Measurements from ENCODE around the gene CHN2.

DNA sequence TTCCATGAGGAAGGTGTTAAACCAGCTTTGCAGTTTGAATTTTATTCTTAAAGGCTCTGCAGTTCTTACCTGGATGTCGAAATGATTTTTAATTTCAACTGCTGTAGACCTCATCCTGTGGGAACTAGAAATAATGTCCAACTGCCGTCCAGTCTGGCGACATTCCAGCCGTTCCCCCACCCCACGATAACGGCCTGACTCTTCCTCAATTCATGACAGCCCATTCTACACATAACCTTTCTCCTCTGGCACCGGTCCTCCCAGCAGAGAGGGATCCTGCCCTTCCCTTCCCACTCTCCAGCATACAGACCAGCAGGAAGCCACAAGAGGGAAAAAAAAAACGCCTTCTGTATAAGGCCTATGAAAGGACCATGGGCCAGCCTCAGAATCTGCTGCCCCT lies 317.3 kb downstream of the CHN2 start:
- TF ChIP-seq, protein P1, sequence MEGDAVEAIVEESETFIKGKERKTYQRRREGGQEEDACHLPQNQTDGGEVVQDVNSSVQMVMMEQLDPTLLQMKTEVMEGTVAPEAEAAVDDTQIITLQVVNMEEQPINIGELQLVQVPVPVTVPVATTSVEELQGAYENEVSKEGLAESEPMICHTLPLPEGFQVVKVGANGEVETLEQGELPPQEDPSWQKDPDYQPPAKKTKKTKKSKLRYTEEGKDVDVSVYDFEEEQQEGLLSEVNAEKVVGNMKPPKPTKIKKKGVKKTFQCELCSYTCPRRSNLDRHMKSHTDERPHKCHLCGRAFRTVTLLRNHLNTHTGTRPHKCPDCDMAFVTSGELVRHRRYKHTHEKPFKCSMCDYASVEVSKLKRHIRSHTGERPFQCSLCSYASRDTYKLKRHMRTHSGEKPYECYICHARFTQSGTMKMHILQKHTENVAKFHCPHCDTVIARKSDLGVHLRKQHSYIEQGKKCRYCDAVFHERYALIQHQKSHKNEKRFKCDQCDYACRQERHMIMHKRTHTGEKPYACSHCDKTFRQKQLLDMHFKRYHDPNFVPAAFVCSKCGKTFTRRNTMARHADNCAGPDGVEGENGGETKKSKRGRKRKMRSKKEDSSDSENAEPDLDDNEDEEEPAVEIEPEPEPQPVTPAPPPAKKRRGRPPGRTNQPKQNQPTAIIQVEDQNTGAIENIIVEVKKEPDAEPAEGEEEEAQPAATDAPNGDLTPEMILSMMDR (IDR thresholded peaks at IDR 0.05; ENCODE audit: insufficient read depth, low read length, poor library complexity, severe bottlenecking), result no peak
- no peak for TF ChIP-seq EZH2phosphoT487 (conservative IDR thresholded peaks at IDR 0.05; ENCODE audit: low read length)
